SKM-1 (cell line): ENCODE results near the gene PCDHAC1.
"Not testable (repeated sequence)": the region's sequence is repeated elsewhere in the genome, so short reads cannot be mapped to it uniquely, and the experiment has no call there.

Experiments used
- DNase-seq: peaks from one replicate; lab custom pipeline; 2025; ENCODE audit not compliant: unreplicated experiment; lab: John Stamatoyannopoulos, UW

Gene PCDHAC1

GRCh38 chr5:140925806-140926442 is at the start of gene PCDHAC1:
TSS of gene PCDHAC1 (plus strand) at chr5:140926299. CDS start at chr5:140926893, 594 bp downstream.
- no peak for DNase-seq

- not testable (repeated sequence) for DNase-seq
Measured at GRCh38 chr5:140876541-140877261, 49.4 kb upstream of the PCDHAC1 start.

- DNase-seq = no peak
Measured at GRCh38 chr5:140877262-140877581, 48.9 kb upstream of the PCDHAC1 start.

- DNase-seq = no peak
Measured at GRCh38 chr5:140881889-140882590, 44.1 kb upstream of the PCDHAC1 start, which contains the start of gene PCDHA13. TSS of gene PCDHA13 (plus strand) at chr5:140882124. CDS start at chr5:140882269, 145 bp downstream.

- no peak for DNase-seq
Measured at GRCh38 chr5:140882591-140882899, 43.6 kb upstream of the PCDHAC1 start.

- no peak for DNase-seq
Measured at GRCh38 chr5:140883373-140883772, 42.7 kb upstream of the PCDHAC1 start.

- DNase-seq = no peak
Measured at GRCh38 chr5:140883927-140884697, 42.0 kb upstream of the PCDHAC1 start.

- no peak for DNase-seq
Measured at GRCh38 chr5:140916325-140916724, 9.8 kb upstream of the PCDHAC1 start.

GRCh38 chr5:140923601-140924000 is 2.5 kb upstream of the PCDHAC1 start:
- DNase-seq = no peak

- DNase-seq = no peak
Measured at GRCh38 chr5:140926443-140927227, 536 bp downstream of the PCDHAC1 start.

GRCh38 chr5:140927228-140927573 is 1.1 kb downstream of the PCDHAC1 start:
- no peak for DNase-seq

GRCh38 chr5:140934964-140935606 is 9.0 kb downstream of the PCDHAC1 start:
- DNase-seq = no peak

- no peak for DNase-seq
Measured at GRCh38 chr5:140946578-140946977, 20.5 kb downstream of the PCDHAC1 start.

GRCh38 chr5:140951636-140952035 is 25.5 kb downstream of the PCDHAC1 start:
- DNase-seq = no peak

- no peak for DNase-seq
Measured at GRCh38 chr5:140953234-140953633, 27.1 kb downstream of the PCDHAC1 start.

- no peak for DNase-seq
Measured at GRCh38 chr5:140962190-140962589, 36.1 kb downstream of the PCDHAC1 start.

GRCh38 chr5:140964356-140964755 is 38.3 kb downstream of the PCDHAC1 start:
- no peak for DNase-seq

GRCh38 chr5:140965905-140966292 is 39.8 kb downstream of the PCDHAC1 start:
- no peak for DNase-seq

- DNase-seq = no peak
Measured at GRCh38 chr5:140966293-140967225, 40.5 kb downstream of the PCDHAC1 start, which contains the start of gene PCDHAC2. TSS of gene PCDHAC2 (plus strand) at chr5:140966476. CDS start at chr5:140966767, 291 bp downstream.
